Measurements from ENCODE around the gene LRRC8A.

Gene LRRC8A

DNA sequence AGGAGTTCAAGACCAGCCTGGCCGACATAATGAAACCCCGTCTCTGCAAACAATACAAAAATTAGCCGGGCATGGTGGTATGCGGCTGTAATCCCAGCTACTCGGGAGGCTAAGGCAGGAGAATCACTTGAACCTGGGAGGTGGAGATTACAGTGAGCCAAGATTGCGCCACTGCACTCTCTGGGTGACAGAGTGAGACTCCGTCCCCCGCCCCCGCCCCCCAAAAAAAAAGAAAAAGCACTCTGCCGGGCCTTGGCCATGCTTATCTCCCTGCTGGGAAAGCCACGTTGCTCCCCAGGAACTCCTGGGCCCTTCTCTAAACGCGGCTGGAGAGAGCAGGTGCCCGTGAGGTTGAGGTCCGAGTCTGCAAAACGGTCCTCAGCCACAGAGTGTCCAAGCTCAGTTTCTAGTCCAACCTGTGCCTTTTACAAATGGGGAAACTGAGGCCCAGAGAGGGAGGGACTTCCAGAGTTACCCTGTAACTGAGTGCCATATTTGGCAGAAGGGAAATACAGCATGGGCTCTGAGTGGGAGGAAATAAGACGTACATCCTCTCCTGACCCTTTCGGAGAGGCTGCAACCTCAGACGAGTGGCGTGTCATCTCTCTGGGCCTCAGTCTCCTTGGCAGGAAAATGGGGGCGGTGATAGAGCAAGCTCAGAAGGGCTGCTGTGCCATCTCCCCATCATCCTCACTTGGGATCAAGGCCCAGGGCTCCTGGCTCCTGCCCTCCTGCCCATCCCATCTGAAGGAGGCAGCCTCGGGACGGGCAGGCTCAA, 32.3 kb downstream of the LRRC8A start:
- no peaks in the 10 kb centered on the region for H3K27me3 ChIP-seq (ENCODE audit: low read depth, low read length)
- H3K36me3 ChIP-seq (ENCODE audit: control insufficient read depth in 1 of 2, insufficient read depth in 2 of 2, low read length in 2 of 2), result peaks cover 15 to 33% of the 10 kb centered on the region in 2 donors
- H3K4me1 ChIP-seq (ENCODE audit: control insufficient read depth in 1 of 2, insufficient read depth in 2 of 2, low read length in 2 of 2), result peaks cover 15 to 56% of the 10 kb centered on the region in 2 donors
- H3K27ac ChIP-seq (ENCODE audit: low read length), result no peak overlapping the region
- H3K9me3 ChIP-seq (ENCODE audit: control insufficient read depth in 1 of 2, low read length in 2 of 2), result no peaks in the 10 kb centered on the region
- H3K4me3 ChIP-seq (ENCODE audit: low read depth in 1 of 2, low read length in 2 of 2), result no peak overlapping the region

DNA sequence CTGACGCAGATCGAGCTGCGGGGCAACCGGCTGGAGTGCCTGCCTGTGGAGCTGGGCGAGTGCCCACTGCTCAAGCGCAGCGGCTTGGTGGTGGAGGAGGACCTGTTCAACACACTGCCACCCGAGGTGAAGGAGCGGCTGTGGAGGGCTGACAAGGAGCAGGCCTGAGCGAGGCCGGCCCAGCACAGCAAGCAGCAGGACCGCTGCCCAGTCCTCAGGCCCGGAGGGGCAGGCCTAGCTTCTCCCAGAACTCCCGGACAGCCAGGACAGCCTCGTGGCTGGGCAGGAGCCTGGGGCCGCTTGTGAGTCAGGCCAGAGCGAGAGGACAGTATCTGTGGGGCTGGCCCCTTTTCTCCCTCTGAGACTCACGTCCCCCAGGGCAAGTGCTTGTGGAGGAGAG, 34.3 kb downstream of the LRRC8A start:
- H3K4me3 ChIP-seq (ENCODE audit: low read depth in 1 of 2, low read length in 2 of 2), result no peak overlapping the region
- H3K9me3 ChIP-seq (ENCODE audit: control insufficient read depth in 1 of 2, low read length in 2 of 2), result no peaks in the 10 kb centered on the region
- H3K4me1 ChIP-seq (ENCODE audit: control insufficient read depth in 1 of 2, insufficient read depth in 2 of 2, low read length in 2 of 2), result peaks cover 15 to 58% of the 10 kb centered on the region in 2 donors
- no peaks in the 10 kb centered on the region for H3K27me3 ChIP-seq (ENCODE audit: low read depth, low read length)
- peak overlapping the region; percentile 54 for H3K27ac ChIP-seq (ENCODE audit: low read length)
- H3K36me3 ChIP-seq (ENCODE audit: control insufficient read depth in 1 of 2, insufficient read depth in 2 of 2, low read length in 2 of 2), result peaks cover 9 to 23% of the 10 kb centered on the region in 2 donors

DNA sequence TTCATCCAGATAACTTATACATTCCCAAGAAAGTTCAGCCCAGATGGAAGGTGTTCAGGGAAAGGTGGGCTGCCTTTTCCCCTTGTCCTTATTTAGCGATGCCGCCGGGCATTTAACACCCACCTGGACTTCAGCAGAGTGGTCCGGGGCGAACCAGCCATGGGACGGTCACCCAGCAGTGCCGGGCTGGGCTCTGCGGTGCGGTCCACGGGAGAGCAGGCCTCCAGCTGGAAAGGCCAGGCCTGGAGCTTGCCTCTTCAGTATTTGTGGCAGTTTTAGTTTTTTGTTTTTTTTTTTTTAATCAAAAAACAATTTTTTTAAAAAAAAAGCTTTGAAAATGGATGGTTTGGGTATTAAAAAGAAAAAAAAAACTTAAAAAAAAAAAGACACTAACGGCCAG, 34.8 kb downstream of the LRRC8A start:
- Histone ChIP-seq H3K4me1 (ENCODE audit: control insufficient read depth in 1 of 2, insufficient read depth in 2 of 2, low read length in 2 of 2) (peaks cover 17 to 57% of the 10 kb centered on the region in 2 donors), H3K36me3 (ENCODE audit: control insufficient read depth in 1 of 2, insufficient read depth in 2 of 2, low read length in 2 of 2) (peaks cover 9 to 23% of the 10 kb centered on the region in 2 donors), H3K9me3 (ENCODE audit: control insufficient read depth in 1 of 2, low read length in 2 of 2) (no peaks in the 10 kb centered on the region), H3K27ac (ENCODE audit: low read length) (peak overlapping the region; percentile 54), H3K27me3 (ENCODE audit: low read depth, low read length) (no peaks in the 10 kb centered on the region), H3K4me3 (ENCODE audit: low read depth in 1 of 2, low read length in 2 of 2) (no peak overlapping the region)

DNA sequence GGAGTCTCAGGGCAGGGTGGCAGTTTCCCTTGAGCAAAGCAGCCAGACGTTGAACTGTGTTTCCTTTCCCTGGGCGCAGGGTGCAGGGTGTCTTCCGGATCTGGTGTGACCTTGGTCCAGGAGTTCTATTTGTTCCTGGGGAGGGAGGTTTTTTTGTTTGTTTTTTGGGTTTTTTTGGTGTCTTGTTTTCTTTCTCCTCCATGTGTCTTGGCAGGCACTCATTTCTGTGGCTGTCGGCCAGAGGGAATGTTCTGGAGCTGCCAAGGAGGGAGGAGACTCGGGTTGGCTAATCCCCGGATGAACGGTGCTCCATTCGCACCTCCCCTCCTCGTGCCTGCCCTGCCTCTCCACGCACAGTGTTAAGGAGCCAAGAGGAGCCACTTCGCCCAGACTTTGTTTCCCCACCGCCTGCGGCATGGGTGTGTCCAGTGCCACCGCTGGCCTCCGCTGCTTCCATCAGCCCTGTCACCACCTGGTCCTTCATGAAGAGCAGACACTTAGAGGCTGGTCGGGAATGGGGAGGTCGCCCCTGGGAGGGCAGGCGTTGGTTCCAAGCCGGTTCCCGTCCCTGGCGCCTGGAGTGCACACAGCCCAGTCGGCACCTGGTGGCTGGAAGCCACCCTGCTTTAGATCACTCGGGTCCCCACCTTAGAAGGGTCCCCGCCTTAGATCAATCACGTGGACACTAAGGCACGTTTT, 35.4 kb downstream of the LRRC8A start:
- peaks cover 9 to 23% of the 10 kb centered on the region in 2 donors for H3K36me3 ChIP-seq (ENCODE audit: control insufficient read depth in 1 of 2, insufficient read depth in 2 of 2, low read length in 2 of 2)
- peaks cover 17 to 55% of the 10 kb centered on the region in 2 donors for H3K4me1 ChIP-seq (ENCODE audit: control insufficient read depth in 1 of 2, insufficient read depth in 2 of 2, low read length in 2 of 2)
- H3K27ac ChIP-seq (ENCODE audit: low read length), result no peak overlapping the region
- no peaks in the 10 kb centered on the region for H3K9me3 ChIP-seq (ENCODE audit: control insufficient read depth in 1 of 2, low read length in 2 of 2)
- no peaks in the 10 kb centered on the region for H3K27me3 ChIP-seq (ENCODE audit: low read depth, low read length)
- no peak overlapping the region for H3K4me3 ChIP-seq (ENCODE audit: low read depth in 1 of 2, low read length in 2 of 2)

DNA sequence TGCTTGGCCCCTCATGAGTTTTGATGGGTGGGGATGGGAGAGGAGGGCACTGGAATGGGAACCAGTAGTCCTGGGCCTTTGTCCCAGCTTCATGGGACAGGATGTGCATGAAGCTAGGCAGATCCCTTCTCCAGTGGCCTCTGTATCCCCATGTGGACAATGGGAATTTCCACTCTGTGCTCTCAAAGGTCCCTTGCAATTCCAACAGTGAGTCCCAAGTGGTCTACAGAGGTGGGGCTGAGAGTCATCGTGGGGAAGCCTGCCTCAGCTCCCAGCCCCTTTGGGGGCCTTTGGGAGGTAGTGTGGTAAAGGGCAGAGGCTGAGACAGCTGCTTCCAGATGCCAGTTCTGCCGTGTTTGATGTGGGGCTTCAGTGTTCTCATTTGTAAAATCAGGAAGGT, 37.0 kb downstream of the LRRC8A start:
- H3K27ac ChIP-seq (ENCODE audit: low read length), result no peak overlapping the region

DNA sequence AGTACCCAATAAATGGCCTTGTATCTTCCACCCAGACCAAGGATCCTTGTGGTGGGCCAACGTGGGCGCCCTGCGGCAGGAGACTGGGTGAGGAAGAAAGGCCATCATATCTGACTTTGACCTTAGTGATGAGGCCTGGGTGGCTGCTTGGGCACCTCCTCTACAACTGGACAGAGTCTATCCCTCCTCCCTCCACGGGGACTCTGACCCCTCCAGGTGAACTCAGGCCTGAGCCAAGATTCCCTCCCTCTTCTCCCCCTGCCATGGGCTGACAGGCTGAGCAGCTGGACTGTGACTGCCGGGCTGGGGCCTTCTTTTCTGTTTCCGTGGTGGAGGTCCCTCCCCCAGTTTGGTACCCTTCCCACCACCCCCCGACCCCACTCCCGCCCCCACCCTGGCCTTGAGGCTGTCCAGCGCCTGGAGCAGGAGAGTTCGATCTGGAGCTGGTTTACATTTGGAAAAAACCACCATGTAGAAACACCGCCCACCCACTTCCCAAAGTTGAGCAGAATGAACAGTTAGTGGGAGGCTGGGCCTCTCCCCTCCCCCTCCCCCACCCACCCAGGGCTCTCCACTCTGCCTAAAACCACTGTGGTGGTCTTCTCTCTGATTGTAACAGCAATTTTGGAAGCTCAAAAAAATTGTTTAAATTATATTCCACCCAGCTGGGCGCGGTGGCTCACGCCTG, 37.6 kb downstream of the LRRC8A start:
- H3K36me3 ChIP-seq (ENCODE audit: control insufficient read depth in 1 of 2, insufficient read depth in 2 of 2, low read length in 2 of 2), result peaks cover 9 to 22% of the 10 kb centered on the region in 2 donors
- no peak overlapping the region for H3K4me3 ChIP-seq (ENCODE audit: low read depth in 1 of 2, low read length in 2 of 2)
- H3K9me3 ChIP-seq (ENCODE audit: control insufficient read depth in 1 of 2, low read length in 2 of 2), result no peaks in the 10 kb centered on the region
- H3K27me3 ChIP-seq (ENCODE audit: low read depth, low read length), result no peaks in the 10 kb centered on the region
- no peak overlapping the region for H3K27ac ChIP-seq (ENCODE audit: low read length)
- peaks cover 10 to 43% of the 10 kb centered on the region in 2 donors for H3K4me1 ChIP-seq (ENCODE audit: control insufficient read depth in 1 of 2, insufficient read depth in 2 of 2, low read length in 2 of 2)

More for the DNA sequence above, 37.0 kb downstream of the LRRC8A start:
- Histone ChIP-seq H3K9me3 (ENCODE audit: control insufficient read depth in 1 of 2, low read length in 2 of 2) (no peaks in the 10 kb centered on the region), H3K4me3 (ENCODE audit: low read depth in 1 of 2, low read length in 2 of 2) (no peak overlapping the region), H3K27me3 (ENCODE audit: low read depth, low read length) (no peaks in the 10 kb centered on the region), H3K36me3 (ENCODE audit: control insufficient read depth in 1 of 2, insufficient read depth in 2 of 2, low read length in 2 of 2) (peaks cover 9 to 23% of the 10 kb centered on the region in 2 donors), H3K4me1 (ENCODE audit: control insufficient read depth in 1 of 2, insufficient read depth in 2 of 2, low read length in 2 of 2) (peaks cover 10 to 45% of the 10 kb centered on the region in 2 donors)

DNA sequence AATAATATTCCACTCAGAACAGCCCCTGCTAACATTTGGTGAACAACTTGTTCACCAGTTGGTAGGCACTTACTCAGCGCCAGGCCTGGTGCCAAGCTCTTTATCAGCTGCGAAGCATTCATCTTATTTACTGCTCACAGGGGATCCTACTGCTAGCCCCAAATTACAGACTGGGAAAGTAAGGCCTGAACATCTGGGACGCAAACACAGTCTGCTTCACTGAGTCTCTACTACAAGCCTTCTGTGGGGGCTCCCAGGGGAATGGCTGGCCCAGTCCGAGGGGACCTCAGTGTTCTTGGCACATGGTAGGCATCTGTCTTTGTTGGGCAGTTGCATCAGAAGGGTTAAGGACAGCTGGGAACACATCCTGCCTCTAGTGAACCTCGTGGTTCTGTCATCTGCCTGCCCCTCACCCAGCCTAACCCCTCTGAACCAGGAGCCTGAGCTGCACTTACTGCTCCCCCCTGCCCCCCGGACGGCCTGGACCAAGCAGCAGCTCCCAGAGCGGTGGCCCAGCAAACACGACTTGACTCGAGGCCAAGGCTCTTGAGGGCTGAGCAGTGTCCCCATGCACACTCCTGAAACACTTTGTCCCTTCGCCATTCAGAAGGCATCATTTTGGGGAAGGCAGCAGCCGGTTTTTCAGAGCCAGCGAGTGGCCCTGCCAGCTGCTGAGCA, 38.6 kb downstream of the LRRC8A start, which contains the start of gene PHYHD1:
PHYHD1 (plus strand) TSS at position 602 of the 678 bp plus-strand sequence. CDS start 1,342 bp downstream, outside the sequence.
- H3K36me3 ChIP-seq (ENCODE audit: control insufficient read depth in 1 of 2, insufficient read depth in 2 of 2, low read length in 2 of 2), result peaks cover 9 to 16% of the 10 kb centered on the region in 2 donors
- H3K4me3 ChIP-seq (ENCODE audit: low read depth in 1 of 2, low read length in 2 of 2), result peak within 1 kb of the TSS; percentile 55 to 59
- no peaks in the 10 kb centered on the region for H3K27me3 ChIP-seq (ENCODE audit: low read depth, low read length)
- H3K9me3 ChIP-seq (ENCODE audit: control insufficient read depth in 1 of 2, low read length in 2 of 2), result no peaks in the 10 kb centered on the region
- H3K27ac ChIP-seq (ENCODE audit: low read length), result peak within 1 kb of the TSS; percentile 72
- peaks cover 10 to 42% of the 10 kb centered on the region in 2 donors for H3K4me1 ChIP-seq (ENCODE audit: control insufficient read depth in 1 of 2, insufficient read depth in 2 of 2, low read length in 2 of 2)

DNA sequence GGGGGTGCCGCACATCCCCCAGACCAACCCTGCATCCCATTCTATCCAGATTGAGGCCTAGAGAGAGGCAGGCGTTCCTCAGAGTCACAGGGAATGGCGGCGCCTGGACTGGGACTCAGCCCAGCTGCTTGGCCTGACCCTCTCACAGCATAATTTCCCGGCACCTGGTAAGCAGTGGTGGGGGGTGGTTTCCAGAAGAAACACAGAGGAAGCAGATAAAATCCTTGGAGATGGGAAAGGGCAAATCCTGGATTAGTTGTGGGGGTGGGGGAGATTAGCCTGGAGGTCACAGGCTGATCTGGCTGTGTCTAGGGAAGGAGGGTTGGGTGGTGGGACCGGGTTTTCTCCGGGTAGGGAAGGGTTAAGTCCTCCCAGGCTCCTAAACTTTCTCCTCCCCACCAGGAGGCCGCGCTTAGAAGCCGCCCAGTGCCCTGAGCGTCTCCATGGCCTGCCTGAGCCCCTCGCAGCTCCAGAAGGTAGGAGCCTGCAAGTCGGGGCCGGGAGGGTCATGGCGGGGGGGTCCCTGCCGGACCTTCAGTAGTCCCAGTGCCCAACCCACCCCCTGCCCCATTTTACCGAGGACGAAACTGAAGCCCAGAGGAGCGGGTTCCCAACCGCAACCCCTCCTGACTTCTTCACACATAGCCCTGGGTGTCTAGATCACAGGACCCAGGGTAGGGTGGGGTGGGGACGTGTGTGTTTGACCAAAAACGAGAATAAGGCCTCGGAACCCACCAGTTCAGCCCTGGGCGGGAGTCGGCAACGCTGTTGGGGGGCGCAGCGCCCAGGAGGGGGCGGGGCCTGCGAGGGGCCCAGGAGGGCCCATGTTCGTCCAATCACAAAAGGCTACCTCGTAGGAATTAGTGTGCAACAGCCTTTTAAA, 40.2 kb downstream of the LRRC8A start:
- Histone ChIP-seq H3K9me3 (ENCODE audit: control insufficient read depth in 1 of 2, low read length in 2 of 2) (no peaks in the 10 kb centered on the region), H3K4me1 (ENCODE audit: control insufficient read depth in 1 of 2, insufficient read depth in 2 of 2, low read length in 2 of 2) (peaks cover 7 to 26% of the 10 kb centered on the region in 2 donors), H3K27me3 (ENCODE audit: low read depth, low read length) (no peaks in the 10 kb centered on the region), H3K4me3 (ENCODE audit: low read depth in 1 of 2, low read length in 2 of 2) (peak overlapping the region; percentile 55 to 59), H3K36me3 (ENCODE audit: control insufficient read depth in 1 of 2, insufficient read depth in 2 of 2, low read length in 2 of 2) (peaks cover 5 to 7% of the 10 kb centered on the region in 2 donors), H3K27ac (ENCODE audit: low read length) (peak overlapping the region; percentile 72)

DNA sequence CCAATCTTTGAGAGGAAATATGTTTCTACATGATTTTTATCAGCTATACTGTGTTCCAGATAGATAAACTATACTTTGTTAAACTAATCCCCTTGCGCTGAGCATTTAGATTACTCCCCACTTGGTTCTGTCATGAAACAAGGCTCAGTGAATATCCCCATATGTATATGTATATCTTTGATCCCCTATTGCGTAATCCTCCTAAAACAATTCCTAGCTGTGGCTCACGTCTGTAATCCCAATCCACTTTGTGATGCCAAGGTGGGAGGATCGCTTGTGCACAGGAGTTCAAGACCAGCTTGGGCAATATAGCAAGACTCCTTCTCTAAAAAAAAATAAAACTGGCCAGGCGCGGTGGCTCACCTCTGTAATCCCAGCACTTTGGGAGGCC, 41.6 kb downstream of the LRRC8A start:
- Histone ChIP-seq H3K4me3 (ENCODE audit: low read depth in 1 of 2, low read length in 2 of 2) (no peak overlapping the region), H3K27me3 (ENCODE audit: low read depth, low read length) (no peaks in the 10 kb centered on the region), H3K4me1 (ENCODE audit: control insufficient read depth in 1 of 2, insufficient read depth in 2 of 2, low read length in 2 of 2) (peaks cover 7 to 25% of the 10 kb centered on the region in 2 donors), H3K27ac (ENCODE audit: low read length) (no peak overlapping the region), H3K36me3 (ENCODE audit: control insufficient read depth in 1 of 2, insufficient read depth in 2 of 2, low read length in 2 of 2) (no peaks in the 10 kb centered on the region), H3K9me3 (ENCODE audit: control insufficient read depth in 1 of 2, low read length in 2 of 2) (no peaks in the 10 kb centered on the region)

DNA sequence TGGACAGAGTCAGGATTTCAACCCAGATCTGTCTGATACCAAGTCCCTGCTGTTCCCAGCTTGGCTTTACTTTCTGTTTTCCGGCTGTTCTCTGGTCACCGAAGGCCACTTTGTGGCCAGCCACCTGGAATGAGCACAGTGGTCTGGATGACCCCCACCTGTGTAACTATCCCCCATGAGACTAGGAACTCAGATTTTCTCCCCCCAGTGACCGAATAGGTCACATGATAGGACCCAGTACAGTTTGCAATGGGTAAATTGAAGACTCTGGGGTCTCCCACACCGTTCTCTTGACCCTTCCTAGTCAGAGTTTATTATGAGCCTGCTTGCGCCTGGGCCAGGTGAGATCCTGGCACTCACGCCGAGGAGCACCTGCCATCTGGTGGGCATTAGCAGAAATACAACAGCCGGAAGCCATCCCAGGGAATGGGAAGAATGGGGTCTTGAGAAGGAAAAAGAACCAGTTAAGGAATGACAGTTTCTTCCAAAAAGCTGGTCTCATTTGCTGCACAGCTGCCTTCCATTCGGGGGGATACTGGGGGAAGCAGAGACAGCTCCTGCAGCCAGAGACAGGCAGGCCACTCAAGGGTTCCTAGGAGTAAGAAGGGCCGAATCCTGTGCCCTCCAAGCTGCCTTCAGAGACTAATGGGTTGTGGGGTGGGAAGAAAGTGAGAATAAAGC, 45.9 kb downstream of the LRRC8A start:
- Histone ChIP-seq H3K27ac (ENCODE audit: low read length) (no peak overlapping the region), H3K4me1 (ENCODE audit: control insufficient read depth in 1 of 2, insufficient read depth in 2 of 2, low read length in 2 of 2) (peaks cover 0 to 8% of the 10 kb centered on the region in 2 donors), H3K27me3 (ENCODE audit: low read depth, low read length) (no peaks in the 10 kb centered on the region), H3K9me3 (ENCODE audit: control insufficient read depth in 1 of 2, low read length in 2 of 2) (no peaks in the 10 kb centered on the region), H3K36me3 (ENCODE audit: control insufficient read depth in 1 of 2, insufficient read depth in 2 of 2, low read length in 2 of 2) (no peaks in the 10 kb centered on the region), H3K4me3 (ENCODE audit: low read depth in 1 of 2, low read length in 2 of 2) (no peak overlapping the region)

Measured in muscle layer of duodenum (tissue), 2 donors.